Stimulated activated CD4-positive, alpha-beta T cell treated with anti-CD3 and anti-CD28 coated beads, Interleukin-12 subunit alpha, Interleukin-12 subunit beta, amount 100 ng/mL, for 48 hours (primary cell): ENCODE results near the gene SRCIN1.
"Not testable (repeated sequence)": the region's sequence is repeated elsewhere in the genome, so short reads cannot be mapped to it uniquely, and the experiment has no call there.

Source experiments
- DNase-seq, 3 donors: peaks; one replicate each; pipeline ENCODE4 v3.0.0-alpha.2; 2020; ENCODE audit warnings: low read depth in 2 of 3, low spot score in 1 of 3

Gene SRCIN1

DNA sequence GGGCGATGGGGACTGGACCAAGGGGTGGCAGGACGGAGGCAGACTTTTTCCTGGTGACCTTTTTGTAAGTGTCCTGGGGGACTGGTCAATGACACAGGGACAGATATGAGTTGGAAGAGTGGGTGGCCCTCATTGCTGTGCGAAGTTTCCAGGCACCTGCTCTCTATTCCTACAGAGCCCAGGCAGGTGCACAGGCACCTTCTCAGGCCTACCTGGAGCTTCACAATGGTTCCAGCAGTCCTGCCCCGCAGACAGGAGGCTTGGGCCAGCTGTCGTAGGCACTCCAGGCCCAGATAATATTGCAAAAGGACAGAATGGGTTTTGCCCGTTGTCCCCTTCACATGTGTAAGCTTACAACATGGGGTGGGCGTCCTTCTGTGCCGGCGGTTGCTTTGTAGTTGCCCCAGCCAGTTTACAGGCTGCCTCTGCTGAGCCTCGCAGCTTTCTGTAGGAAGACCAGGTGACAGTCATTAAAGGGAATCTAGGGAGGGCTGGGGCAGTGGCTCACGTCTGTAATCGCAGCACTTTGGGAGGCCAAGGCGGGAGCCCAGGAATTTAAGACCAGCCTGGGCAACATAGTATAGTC is 93.2 kb downstream of the SRCIN1 start:
- DNase-seq = no peak

DNA sequence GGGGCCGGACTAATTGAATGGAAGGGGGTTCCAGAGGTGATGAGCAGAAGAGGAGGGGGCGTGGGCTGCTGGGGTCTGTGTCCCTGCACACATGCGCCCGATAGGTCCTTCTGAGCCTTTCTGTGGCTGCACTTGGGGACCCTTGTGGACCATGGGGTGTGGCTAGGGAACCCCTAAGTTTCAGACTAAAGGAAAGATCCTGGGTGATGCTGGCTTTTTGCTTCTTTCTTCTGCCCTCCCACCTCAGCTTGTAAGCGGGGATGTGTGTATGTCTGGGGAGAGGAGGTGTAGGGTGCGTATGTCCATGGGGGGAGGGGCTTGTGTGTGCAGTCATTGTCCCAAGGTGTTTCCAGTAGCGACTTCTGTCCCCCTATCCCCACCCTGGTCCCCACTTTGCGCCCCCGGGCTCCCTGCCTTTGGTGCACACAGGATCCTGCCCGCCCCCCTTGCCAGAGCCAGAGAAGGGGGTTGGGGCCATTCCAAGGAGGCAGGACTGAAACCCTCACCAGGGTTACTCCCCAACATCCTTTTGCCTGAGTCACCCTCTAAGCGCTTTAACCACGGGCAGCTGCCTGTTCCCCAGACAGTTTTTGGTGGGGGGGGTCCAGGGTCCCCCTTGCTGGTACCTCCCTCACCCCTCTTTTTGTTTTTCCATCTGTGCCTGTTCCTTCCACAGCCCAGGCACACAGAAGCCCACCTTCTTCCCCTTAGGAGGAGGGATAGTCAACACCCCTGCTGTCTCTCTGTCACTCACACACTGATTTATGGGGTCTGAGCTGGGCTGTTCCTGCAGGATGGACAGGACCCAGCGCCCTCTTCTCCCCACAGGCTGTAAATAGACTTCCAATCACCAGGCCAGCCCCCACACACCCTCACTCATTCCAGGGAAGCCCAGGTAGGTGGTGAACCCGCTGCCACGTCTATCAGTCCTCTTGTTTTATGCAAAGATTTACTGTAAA is 94.3 kb downstream of the SRCIN1 start:
- no peak for DNase-seq

DNA sequence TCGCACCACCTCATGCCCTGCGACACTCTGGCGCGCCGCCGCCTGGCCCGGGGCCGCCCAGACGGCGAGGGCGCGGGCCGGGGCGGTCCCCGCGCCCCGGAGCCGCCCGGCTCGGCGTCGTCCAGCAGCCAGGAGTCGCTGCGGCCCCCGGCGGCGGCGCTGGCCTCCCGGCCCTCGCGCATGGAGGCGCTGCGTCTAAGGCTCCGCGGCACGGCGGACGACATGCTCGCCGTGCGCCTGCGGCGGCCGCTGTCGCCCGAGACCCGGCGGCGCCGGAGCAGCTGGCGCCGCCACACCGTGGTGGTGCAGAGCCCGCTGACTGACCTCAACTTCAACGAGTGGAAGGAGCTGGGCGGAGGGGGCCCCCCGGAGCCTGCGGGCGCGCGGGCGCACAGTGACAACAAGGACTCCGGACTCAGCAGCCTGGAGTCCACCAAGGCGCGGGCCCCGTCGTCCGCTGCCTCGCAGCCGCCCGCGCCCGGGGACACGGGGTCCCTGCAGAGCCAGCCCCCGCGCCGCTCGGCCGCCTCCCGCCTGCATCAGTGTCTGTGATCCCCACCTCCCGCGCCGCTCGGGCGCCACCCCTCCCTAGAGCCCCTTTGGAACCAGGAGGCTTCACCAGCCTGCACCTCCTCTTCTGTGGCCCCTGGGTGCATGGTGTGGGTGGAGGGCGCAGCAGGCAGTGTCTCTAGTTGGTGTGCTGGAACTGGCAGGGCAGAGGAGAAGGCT is 95.2 kb downstream of the SRCIN1 start:
- DNase-seq = no peak

DNA sequence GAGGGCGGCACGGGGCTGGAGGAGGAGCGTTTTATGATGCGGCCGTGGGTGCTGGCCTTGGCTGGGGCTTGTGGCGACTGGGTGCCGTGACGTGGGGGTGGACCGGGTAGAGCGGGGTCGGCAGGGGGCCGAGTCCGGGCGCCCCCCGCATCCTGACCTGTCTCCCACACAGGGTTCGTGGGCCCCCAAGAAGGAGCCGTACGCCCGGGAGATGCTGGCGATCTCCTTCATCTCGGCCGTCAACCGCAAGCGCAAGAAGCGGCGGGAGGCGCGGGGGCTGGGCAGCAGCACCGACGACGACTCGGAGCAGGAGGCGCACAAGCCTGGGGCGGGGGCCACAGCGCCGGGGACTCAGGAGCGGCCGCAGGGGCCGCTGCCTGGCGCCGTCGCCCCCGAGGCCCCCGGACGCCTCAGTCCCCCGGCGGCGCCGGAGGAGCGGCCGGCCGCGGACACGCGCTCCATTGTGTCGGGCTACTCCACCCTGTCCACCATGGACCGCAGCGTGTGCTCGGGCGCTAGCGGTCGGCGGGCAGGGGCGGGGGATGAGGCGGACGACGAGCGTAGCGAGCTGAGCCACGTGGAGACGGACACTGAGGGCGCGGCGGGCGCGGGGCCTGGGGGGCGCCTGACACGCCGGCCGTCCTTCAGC is 95.9 kb downstream of the SRCIN1 start:
- DNase-seq = no peak

DNA sequence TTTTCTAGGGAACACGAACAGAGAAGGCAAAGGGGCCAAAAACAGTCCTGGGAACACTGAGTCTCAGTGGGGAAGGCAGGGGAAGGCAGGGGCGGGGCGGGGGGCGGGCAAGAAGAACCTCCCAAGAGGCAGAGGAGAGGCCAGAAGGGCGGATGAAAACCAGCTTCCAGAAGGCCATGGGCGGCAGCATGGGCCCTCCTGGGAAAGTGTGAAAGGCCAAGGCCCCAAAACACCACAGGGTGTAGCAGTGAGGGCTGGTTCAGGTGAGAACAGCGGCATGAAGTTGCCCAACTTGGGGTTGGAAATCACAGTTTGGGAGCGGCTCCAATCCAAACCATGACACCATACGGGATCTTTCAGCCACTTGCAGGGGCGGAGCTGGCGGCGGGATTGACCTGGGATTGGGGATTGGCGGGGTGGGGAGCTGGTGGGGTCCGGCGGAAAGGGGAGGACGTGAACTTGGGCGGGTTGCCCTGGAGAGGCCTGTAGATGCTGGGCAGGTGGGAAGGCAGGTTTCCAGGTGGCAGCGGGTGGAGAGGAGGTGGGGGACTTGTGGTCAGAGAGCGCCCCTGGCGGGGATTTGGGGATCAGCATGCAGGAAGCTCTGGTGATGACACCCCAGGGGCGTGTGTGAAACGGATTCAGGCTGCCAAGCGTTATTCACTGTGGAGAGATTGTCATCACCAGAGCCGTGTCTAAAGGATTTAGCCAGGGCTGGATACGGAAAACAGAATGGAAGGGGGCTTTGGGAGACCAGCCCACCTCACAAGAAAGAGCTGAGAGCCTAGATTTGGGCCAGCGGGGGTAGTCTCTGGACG is 96.6 kb downstream of the SRCIN1 start:
- peak; percentile 73 to 76 (median 74) for DNase-seq

DNA sequence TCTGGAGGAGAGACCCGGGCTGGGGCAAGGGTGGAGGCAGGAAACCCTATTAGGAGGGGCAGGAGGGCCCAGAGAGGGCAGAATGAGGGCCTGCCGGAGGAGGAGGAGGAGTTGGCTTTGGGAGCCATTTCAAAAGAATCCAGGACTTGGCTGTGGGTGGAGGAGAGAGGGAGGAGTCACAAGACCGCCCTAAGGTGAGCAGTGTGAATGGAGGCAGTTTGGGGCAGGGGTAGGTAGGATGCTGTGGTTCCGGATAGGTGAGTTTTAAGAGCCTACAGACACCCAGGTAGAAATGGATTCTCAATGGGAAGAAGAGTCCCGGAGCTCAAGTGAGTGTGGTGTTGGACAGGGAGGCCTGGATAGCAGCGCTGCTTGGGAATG is 97.2 kb downstream of the SRCIN1 start:
- DNase-seq = no peak

DNA sequence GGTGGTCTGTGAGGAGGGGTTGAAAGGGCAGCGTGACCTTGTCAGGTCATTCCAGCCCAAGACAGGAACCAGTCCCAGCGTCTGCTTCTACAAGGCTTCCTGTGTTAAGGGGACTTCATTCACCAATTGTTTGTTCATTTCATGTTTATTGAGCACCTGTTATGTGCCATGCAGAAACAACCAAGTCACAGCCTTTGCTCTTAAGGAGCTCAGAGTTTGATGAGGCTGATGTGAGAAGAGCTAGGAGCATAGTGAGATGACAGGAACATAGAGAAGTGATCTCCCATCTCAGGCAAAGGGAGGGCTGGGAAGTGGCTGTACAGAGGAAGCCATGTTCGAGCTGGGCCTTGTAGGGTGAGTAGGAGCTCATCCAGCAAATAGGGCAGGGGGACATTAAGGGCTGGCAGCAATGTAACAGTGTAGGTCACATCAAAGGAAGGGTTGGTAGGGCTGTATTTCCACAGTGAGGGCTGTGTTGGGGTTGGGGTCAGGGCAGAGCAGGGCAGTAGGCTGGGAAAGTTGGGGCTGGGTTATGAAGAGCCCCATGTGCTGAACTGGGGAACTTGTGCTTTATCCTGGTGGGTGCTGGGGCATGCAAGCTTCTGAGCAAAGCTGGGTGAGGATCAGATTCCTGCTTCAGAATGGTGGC is 97.7 kb downstream of the SRCIN1 start:
- DNase-seq = no peak

DNA sequence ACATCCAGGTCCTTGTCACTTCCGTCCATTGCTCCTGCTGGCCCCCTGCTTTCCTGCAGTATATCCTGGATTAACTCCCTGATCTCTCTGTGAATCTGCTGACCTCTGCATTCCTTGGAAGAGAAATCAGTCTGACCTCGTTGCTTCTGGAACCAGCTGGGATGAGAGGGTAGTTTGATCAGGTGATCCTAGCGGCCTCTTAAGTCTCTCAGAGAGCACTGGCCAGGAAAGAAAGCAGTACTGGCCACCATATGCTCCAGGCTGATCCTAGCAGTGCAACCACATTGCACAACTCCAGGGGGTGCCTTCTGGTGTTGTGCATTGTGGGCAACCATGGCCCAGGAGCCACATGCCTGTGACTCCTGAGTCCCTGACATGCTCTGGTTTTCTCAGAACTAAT is 98.3 kb downstream of the SRCIN1 start:
- no peak for DNase-seq

DNA sequence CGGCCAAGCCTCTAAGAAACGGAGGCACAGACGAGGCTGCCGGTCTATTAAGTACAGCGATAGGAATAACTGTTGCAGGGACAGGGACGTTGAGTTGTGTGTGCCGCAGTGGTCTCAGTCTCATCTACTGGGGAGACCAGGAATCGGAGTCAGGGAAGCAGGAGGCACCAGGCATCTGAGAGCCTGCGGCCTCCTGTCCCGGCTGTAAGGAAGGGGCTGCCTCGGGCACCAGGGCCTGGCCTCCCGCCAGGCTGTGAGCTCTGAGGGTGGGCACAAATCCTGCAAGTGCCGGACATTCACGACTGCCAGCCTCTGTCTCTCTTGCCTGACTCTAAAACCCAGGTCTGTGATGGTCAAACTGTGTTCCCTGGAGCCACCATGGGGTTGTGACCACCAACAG is 101.5 kb downstream of the SRCIN1 start:
- DNase-seq = no peak

DNA sequence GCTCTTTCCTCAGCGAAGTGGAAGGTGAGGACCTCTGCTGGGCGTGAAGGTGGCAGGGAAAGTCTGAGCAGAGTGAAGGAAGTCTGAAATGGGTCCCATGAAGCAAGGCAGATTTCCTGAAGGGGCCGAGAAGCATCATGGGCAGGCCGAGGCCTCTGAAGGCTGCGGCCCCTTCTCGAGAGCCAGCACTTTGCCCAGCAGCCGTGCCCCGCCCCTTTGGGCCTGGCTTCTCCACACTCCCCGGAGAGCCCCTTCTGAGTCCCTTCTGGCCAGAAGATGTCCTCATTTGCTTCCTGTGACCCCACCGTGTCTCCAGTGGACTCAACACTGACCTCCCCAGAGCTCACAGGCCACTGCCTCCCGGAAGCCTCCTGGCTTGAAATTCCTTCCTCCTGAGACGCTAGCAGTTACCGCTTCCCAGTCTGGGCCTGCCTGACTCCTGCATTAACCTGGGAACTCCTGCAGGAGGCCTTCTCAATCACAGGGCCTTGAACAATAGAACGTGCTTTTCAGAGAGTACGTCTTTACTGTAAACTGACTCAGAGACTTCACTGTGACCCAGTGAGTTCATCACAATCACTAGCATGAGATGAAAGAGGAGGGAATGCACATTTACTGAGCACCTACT is 102.4 kb downstream of the SRCIN1 start:
- DNase-seq = not testable (repeated sequence)

DNA sequence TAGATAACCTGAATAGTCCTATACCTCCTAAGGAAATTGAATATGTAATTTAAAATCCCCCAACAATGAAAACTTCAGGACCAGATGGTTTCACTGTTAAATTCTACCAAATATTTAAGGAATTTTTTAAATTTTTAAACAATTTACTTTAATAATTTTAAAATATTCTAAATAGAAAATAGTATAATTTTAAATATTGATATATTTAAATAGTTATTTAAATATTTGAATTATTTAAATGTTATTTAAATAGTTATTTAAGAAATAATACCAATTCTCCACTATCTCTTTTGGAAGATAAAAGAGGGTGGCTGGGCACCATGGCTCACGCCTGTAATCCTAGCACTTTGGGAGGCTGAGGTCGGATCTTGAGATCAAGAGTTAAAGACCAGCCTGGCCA is 104.0 kb downstream of the SRCIN1 start:
- DNase-seq = not testable (repeated sequence)

DNA sequence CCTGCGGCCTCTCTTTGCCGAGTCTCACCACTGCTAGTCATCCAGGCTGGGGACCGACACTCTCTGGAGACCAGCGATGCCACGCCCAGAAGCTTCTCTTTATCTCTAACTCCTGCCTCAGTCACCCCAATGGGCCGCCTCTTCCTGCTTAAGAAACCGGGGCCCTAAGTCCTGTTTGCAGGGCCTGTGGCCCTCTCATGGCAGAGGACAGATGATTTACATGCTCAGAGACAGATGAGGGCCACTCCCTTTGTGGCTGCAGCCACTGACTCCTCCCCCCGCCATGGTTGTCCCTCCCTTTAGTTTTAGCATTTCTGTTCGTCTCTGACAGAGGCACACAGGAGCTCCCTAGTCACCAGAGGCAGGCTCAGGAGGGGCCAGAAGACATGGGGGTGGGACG is 106.5 kb downstream of the SRCIN1 start:
- not testable (repeated sequence) for DNase-seq

DNA sequence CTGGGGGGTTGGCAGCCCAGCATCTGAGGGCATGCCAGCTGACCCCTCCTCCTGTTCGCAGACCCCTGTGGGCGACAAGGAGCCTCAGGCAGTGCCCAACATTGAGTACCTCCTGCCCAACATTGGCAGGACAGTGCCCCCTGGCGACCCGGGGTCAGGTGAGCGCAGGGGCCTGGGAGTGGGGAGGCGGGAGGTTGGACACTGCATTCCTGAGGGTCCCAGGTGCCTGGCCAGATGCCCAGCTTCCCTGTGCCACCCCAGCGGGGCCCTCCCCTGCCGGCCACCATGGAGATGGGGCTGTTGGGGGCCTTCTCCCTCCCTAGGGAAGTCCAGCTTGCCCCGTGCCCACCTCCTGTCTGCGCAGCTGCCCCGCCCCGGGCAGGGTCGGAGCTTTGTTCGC is 107.4 kb downstream of the SRCIN1 start:
- no peak for DNase-seq

DNA sequence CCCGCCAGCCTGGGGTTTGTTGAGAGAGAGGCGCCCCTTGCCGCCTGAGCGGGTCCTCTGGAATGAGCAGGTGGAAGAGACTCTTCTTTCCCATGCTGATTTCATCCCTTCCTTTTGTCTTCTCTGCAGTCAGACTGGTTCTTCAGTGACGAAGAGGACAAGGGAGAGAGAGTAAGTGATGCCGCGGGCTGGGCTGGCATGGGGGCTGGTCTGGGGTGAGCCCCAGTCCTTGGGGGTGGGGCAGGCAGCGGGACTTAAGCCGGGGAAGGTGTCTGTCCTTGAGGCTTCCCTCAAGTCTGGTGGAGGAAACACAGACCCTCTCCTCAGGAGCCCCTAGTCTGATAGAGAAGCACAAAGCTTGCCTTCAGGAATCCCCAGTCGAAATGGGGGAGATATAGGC is 108.1 kb downstream of the SRCIN1 start:
- not testable (repeated sequence) for DNase-seq

DNA sequence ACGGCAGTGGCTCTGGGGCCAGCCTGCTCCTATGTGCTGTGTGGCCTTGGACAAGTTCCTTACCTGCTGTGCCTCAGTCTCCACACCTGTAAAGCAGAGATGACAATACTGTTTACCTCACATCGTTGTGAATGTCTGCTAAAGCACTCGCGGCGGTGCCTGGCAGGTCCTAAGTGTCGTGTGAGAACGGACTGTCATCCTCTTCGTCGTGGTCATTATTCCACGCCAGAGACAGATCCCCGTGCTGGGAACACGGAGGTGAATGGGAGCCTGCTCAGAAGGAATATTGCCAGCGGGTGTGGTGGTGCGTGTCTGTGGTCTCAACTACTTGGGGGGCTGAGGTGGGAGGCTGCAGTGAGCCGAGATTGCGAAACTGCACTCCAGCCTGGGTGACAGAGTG is 111.6 kb downstream of the SRCIN1 start:
- DNase-seq = not testable (repeated sequence)

DNA sequence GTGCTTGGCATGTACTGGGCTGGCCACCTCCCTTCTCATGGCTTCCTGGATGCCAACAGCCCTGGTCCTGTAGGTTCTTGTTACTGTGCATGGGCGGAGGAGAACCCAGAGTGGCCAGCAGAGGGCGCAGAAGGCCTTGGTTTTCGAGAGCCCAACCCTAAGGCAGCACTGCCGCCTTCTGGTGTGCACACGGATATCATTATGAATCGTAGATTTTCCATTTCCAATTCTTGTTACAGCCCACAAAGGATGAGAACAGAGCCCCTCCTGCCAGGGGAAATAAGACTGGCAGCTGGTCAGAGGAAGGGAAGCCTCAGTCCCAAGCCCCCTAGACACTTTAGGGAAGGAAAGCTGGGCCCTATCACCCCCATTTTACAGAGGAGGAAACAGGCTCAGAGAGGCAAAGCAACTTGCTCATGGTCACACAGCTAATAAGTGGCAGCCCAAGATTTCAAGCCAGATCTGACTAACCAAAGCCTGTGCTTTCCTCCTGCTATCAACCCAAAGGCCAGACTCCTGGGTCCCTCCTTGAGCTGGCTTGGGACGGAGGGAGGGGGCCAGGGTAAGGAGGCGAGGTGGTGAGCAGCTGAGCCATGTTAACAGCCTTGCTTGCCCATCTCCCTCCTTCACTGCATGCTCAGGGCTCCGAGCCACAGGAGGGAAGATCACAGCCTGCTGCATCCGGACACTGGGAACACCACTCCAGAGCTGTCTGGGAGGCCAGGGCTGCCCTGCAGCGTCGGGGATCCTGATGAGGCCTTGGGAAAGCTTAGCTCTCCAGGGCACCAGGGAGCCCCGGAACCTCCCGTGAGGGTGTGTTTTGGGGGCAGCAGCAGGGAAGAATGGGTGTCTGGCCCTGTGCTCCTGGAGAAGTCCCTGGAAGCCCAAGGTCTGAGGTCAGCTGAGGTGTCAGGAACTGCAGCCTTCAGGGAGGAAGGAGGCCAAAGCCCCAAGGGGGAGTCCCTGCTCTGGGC is 113.4 kb downstream of the SRCIN1 start:
- DNase-seq = peak; percentile 87 to 92 (median 90)

DNA sequence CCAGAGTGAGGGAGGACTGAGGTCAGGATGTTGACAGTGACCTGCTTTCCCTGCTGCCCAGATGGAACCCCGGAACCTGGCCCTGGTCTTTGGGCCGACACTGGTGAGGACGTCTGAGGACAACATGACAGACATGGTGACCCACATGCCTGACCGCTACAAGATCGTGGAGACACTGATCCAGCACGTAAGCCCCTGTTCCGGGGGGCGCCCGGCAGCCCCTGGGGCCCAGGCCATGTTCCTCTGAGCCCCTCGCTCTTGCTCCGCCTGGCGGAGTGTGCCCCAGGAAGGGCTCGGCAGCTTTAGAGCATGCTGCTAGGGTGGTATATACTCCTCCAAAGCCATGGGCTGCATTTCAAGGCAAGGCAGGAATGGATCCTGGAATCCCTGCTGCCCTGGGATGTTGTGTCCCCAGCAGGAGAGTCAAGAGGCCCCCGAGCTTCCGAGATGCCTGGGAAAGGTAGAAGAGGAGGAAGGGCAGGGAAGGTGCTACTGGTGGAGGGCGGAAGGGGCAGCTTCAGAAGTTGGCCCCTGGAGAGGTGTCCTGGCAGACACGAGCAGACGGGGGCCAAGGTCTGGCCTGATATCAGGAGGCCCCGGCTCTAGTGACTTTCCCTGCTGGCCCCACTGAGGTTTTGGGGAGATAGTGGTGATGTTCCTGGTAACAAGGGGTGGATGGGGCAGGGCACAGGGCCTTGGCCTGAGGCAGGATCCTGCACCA is 114.2 kb downstream of the SRCIN1 start:
- not testable (repeated sequence) for DNase-seq

DNA sequence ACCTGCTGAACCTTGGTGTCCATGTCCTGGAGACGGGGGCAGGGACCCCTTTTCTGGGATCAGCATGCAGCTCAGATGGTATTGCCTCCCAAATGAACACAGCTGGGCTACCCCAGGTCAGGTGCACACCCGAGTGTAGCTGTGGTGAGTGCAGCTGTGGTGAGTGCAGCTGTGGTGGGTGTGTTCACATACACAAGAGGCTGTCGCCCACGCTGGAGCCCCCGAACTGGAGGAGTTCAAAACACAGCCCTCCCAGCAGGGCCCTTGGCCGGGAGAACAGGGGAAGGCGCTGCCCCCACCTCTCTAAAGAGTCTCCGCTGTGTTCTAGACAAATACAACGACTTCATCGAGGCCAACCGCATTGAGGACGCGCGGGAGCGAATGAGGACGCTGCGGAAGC is 116.0 kb downstream of the SRCIN1 start:
- DNase-seq = not testable (repeated sequence)
